SH-SY5Y (cell line): ENCODE data around the gene RBMS3.

ENCODE experiments used
- GATA2 ChIP-seq: IDR thresholded peaks from 2 replicates; pipeline ENCODE4 v1.6.1; 2011; ENCODE audit warnings: mild to moderate bottlenecking, low read depth, low read length
- GATA3 ChIP-seq: IDR thresholded peaks from 2 replicates; pipeline ENCODE4 v1.6.1; 2011; ENCODE audit warnings: low read depth, mild to moderate bottlenecking, low read length, moderate library complexity

DNA sequence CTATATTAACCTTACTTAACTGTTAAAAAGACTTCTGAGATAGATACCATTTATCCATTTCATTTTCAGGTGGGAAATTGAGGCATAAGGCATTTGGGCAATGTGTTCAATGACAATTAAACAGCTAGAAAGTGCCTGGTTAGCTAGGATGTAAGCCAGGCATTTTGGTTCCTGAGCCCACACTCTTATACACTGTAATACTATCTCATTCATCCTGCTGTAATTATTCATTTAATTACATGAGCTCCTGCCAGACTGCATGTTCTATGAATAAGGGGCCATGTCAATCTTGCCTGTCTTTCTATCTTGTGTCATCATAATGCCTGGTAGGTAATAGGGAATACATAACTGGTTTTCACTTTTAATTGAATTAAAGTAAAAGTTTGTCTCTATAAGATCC, 74.0 kb downstream of the RBMS3 start:
- no peak for TF ChIP-seq GATA3
- TF ChIP-seq GATA2, result no peak
